Measurements from ENCODE around the gene APOL5.

DNA sequence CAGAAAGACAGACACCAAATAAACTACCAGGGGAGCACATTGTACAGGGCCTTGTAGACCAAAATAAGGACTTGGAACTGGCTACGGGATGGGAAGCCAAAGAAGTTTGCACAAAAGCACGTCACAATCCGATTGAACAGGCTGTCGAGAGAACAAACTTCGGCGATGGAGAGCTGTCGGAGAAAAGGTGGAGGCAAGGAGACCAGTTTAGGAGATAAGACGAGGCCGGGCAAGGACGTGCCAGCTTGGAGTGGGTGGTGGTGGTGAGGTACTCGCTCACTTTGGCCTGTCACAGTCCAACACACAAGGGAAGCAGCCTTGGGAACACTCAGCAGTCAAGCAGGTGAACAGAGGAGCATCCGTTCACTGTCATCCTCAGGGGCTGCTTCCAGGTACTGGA is 19.0 kb downstream of the APOL5 start:
- TF ChIP-seq, protein P1, sequence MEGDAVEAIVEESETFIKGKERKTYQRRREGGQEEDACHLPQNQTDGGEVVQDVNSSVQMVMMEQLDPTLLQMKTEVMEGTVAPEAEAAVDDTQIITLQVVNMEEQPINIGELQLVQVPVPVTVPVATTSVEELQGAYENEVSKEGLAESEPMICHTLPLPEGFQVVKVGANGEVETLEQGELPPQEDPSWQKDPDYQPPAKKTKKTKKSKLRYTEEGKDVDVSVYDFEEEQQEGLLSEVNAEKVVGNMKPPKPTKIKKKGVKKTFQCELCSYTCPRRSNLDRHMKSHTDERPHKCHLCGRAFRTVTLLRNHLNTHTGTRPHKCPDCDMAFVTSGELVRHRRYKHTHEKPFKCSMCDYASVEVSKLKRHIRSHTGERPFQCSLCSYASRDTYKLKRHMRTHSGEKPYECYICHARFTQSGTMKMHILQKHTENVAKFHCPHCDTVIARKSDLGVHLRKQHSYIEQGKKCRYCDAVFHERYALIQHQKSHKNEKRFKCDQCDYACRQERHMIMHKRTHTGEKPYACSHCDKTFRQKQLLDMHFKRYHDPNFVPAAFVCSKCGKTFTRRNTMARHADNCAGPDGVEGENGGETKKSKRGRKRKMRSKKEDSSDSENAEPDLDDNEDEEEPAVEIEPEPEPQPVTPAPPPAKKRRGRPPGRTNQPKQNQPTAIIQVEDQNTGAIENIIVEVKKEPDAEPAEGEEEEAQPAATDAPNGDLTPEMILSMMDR (IDR thresholded peaks at IDR 0.05): no peak
- TF ChIP-seq POLR2A (IDR thresholded peaks at IDR 0.05): no peak
